ENCODE measurements around the gene PSME3IP1.
"Not testable (repeated sequence)": the region's sequence is repeated elsewhere in the genome, so short reads cannot be mapped to it uniquely, and the experiment has no call there.

Gene PSME3IP1

DNA sequence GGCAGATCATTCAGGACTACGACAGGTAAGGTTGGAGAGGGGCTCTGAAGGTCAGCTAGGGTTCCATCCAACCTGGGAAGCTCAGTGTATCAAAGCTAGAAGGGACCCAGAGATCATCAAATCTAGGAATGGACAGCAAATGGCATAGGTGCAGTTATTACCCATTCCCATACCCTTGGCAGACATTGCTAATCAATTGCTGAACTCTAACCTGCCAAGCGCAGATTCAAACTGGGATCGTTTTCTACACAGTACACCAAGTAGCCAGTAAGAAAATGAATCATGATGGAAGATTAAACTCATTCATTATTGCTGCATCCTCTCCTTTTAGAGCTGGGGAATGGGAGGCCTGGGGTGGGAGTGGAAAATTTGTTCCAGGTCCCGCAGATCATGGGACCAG is 59.9 kb downstream of the PSME3IP1 start:
- no peak for DNase-seq (ENCODE audit: low read depth, low spot score)

DNA sequence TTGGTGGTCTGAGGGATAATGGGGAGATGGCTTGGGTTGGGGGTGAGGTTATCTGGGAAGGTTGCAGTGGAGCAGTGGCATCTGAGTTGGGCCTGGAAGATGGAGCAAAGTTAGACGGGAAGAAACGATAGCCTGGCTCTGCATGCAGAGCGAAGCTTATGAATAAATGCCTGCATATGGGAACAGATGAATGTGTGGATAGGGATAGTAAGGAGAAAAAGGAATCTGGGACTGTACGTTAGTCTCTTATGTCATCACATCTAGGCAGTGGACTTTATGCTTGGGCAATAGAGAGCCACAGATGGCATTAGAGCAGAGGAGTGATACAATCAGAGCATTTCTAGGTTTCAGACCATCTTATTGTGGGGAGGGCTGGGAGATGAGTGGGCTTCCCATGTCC is 60.5 kb downstream of the PSME3IP1 start:
- no peak for DNase-seq (ENCODE audit: low read depth, low spot score)

DNA sequence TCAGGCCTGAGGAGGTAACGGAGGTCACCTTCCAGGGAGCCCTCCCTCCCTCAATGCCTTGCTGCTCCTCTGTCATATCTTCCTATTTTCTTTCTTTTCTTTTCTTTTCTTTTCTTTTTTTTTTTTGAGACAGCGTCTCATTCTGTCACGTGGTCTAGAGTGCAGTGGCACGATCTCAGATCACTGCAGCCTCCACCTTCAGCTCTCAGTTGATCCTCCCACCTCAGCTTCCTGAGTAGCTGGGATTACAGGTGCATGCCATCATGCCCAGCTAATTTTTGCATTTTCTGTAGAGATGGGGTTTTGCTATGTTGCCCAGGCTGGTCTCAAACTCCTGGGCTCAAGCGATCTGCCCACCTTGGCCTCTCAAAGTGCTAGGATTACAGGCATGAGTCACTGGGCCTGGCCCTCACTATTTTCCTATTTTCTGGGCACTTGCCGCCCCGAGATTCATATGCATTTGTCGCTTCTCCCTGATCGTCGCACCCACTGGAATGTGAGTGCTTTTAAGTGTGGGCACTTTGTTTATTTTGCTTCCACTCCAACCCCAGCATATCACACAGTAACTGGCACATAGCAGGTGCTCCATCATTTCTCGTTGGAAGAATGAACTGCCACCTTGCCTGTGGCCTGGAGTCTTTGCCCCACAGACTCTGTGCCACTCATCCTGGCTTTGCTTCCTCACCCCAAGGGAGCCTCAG is 61.7 kb downstream of the PSME3IP1 start:
- DNase-seq (ENCODE audit: low read depth, low spot score): no peak

DNA sequence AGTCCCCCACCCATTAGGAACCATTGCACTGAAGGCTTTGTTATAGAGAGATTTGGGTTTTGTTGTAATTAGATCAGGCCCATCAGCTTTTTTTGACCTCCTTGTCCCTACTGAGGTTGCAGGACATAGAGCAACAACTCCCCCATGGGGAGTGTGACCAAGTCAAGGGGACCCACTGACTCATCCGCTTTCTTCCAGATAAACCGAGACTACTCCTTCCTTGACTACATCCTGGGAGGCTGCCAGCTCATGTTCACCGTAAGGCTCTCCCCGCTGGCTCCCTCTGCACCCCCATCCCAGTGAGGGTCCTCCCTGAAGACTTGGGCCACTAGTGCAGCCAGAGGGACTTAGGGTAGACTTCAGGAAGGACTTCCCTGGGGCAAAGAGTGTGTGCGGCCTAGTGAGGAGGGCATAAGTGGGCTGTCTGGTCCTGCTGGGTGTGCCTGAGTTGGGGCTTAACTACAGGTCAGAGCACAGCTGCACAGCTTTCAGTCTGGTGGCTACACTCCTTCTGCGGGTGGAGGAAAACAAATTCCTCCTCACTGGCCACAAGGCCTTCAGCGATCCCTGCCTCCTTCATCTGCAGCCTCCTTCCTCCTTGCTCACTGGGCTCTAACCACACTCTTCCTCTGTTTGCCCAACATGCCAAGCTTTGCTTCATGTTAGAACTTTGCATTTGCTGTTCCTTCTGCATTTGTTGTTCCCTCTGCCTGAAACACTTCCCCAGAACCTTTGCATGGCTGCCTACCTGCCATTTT is 62.4 kb downstream of the PSME3IP1 start:
- no peak for DNase-seq (ENCODE audit: low read depth, low spot score)

DNA sequence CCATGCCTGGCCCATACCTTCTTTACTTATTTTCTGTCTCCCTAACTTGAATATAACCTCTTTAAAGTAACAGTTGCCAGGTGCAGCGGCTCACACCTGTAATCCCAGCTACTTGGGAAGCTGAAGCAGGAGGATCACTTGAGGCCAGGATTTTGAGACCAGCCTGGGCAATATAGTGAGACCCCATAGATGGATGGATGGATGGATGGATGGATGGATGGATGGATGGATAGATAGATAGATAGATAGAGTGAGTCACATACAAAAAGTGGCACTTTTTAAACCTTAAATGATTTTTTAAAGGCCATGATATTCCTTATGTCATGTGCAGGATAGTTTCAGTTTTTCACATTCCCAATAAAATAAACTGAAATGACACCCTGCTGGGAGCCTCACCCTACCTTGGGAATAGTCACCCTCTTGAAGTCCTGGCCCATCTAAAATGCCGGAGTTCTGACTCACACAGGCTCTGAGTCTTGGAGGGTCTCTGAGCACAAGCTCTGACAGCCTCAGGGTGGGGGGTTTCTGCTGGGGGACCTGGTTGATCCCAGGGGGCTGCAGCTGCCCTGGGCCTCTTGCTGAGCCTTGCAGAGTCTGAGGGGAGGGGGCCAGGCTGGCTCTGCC is 67.3 kb downstream of the PSME3IP1 start:
- DNase-seq (ENCODE audit: low read depth, low spot score): no peak

DNA sequence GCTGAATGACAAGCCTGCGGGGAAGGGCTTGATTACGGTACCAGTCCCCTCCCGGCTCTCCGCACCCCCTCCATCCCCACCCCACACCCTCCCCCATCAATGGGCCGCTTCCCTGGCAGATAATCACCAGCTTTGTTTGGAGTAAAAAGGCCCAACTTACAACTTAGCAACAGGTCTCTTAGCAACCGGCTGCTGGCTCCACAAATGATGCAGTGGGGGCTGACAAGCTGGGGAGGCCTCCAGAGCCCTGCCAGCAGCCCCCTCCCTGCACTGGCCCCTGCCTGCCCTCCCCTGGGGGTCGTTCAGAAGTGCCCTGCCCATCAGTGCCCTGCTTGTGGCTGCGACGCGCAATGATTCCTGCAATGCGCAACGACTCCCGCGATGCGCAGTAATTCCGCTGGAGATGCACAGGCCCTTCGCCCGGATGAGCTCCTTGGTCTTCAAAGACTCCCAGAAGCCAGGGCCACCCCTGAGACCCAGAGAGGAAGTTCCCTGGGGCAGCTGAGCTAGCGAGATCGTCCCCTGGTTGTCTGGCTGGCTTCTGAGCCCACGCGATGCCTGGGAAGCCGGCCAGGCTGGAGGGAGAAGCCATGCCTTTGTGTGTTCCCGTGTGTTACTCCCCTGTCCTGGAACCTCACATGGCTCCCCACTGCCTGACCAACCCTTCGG is 70.2 kb downstream of the PSME3IP1 start:
- DNase-seq (ENCODE audit: low read depth, low spot score): no peak

DNA sequence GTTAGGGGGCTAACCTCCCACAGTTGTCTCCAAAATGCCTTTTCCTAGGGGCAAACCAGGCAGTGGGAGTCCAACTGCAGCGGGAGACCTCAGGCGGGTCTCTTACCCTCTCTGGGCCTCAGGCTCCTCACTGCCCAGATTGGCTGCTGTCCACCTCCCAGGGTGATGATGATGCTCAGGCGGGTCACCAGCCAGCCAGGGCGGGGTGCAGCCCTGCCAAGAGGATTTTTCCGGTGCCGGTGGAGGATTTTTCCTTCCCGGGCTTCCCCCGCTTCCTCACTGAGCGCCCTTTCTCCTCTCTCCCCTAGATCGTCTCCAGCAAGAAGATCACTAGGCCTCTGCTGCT is 70.7 kb downstream of the PSME3IP1 start:
- no peak for DNase-seq (ENCODE audit: low read depth, low spot score)

DNA sequence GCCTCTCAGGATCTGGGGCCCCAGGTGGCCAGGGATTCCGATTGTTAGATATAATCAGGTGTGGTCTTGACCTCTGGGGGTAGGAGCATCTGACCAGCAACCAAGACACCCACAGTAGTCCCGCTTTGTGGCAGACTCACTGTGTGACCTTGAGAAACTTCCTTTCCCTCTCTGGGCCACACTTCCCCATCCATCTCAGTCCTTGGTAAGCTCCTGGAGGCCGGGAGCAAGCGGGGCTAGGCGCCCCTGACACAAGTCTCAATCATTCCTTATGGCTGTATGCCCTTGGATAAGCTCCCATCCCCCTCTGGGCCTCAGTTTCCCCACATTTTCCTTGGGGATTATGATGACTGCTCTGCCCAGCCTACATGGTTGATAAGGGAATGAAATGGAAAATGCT is 72.2 kb downstream of the PSME3IP1 start:
- no peak for DNase-seq (ENCODE audit: low read depth, low spot score)

DNA sequence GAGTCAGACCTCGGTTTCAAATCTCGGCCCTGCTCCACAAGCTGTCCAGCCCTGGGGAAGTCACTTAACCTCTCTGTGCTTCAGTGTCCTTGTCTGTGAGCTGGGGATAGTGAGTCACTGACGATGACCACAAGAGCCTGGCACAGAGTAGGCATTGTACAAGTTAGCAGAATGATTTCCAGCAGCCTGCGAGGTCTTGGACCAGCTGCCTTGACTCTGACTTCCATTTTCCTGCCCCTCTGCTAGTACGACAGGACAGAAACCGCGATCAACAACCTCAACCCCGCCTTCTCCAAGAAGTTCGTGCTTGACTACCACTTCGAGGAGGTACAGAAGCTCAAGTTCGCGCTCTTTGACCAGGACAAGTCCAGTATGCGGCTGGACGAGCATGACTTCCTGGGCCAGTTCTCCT is 72.8 kb downstream of the PSME3IP1 start:
- no peak for DNase-seq (ENCODE audit: low read depth, low spot score)

DNA sequence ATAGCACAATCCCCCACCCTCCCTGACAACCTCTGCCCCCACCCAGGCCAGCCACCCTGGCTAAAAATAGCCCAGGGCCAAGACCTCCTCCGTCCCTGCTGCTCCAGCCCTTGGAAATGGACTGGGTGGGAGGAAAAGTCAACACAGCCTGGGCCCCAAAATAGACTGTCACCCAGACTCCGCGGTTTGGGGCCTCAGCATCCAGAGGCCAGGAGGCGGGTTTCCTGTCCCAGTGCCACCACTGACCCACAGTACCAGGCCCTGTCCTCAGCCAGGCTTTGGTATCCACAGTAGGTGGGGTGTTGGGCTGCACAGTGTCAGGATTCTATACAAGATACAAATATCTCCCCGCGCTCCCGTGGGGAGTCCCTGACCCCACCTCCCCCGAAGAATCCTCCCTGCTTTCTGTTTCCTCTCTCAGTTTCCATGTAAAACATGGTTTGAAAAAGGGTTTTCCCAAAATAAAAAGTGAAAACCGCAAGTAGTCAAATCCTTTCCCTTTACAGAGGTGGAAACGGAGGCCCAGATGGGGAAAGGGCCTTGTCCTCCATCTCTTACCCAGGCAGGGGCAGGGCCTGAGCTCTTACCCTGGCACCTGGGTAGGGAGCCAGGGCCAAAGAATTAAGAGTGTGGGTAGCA is 73.3 kb downstream of the PSME3IP1 start:
- no peak for DNase-seq (ENCODE audit: low read depth, low spot score)

DNA sequence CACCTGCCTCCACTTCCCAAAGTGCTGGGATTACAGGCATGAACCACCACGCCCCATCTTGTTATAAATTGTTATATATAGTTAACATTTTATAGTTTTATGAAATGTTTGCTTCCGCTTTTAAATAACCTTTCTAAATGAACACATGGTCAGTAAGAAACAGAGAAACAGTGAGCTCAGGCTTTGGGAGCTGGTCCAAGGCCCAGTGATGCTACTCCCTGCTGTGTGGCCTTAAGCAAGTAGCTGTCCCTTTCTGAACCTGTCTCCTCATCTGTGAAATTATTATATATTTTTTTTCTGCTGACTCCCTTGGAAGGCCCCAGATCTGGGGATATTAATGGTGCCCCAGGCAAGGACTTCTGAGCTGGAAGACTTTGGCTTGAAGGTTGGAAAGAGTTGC is 74.4 kb downstream of the PSME3IP1 start:
- no peak for DNase-seq (ENCODE audit: low read depth, low spot score)

DNA sequence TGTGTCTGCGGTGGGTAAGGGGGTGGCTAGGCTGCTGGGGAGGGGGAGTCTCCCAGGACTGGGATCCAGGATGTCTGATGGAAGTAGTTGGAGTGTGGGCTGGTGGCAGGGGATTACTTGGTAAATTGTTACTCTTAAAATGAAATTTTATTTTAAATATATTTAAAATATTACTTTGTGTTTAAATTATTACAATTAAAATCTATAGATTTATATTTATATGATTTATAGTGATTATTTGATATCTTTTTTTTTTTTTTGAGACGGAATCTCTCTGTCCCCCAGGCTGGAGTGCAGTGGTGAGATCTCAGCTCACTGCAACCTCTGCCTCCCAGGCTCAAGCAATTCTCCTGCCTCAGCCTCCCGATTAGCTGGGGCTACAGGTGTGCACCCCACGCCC is 74.9 kb downstream of the PSME3IP1 start:
- DNase-seq (ENCODE audit: low read depth, low spot score): no peak

DNA sequence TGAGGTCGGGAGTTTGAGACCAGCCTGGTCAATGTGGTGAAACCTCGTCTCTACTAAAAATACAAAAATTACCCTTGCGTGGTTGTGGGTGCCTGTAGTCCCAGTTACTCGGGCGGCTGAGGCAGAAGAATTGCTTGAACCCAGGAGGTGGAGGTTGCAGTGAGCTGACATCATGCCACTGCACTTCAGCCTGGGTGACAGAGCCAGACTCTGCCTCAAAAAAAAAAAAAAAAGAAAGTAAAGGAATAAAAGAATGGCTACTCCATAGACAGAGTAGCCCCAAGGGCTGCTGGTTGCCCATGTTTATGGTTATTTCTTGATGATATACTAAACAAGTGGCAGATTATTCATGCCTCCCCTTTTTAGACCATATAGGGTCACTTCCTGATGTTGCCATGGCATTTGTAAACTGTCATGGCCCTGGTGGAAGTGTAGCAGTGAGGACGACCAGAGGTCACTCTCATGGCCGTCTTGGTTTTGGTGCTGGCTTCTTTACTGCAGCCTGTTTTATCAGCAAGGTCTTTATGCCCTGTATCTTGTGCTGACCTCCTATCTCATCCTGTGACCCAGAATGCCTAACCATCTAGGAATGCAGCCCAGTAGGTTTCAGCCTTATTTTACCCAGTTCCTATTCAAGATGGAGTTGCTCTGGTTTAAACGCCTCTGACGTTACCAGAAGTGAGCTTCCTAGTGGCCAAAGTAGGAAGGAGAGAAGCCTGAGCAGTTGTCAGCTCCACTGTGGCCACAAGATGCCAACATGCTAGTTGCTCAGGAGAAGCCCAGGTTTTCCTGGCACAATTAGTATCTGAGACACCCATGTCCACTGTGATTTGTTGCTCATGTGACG is 76.4 kb downstream of the PSME3IP1 start:
- not testable (repeated sequence) for DNase-seq (ENCODE audit: low read depth, low spot score)

DNA sequence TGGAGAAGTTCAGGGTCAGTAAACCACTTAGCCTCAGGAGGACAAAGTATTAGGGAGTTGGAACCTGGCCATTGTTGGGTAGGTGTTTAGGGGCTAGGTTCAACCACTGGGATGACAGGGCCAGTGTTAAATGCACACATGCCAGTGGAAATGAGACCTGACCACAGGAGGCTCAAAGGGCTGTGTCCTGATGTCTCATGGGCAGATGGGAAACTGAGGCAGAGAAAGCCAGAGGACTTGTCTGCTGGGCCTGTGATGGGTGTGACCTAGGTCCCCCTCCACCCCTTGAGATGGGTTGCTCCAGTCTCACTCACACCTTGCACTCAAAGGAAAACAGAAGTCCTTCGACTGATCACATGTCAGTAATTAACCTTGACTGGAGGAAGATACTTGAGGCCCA is 77.4 kb downstream of the PSME3IP1 start:
- no peak for DNase-seq (ENCODE audit: low read depth, low spot score)

DNA sequence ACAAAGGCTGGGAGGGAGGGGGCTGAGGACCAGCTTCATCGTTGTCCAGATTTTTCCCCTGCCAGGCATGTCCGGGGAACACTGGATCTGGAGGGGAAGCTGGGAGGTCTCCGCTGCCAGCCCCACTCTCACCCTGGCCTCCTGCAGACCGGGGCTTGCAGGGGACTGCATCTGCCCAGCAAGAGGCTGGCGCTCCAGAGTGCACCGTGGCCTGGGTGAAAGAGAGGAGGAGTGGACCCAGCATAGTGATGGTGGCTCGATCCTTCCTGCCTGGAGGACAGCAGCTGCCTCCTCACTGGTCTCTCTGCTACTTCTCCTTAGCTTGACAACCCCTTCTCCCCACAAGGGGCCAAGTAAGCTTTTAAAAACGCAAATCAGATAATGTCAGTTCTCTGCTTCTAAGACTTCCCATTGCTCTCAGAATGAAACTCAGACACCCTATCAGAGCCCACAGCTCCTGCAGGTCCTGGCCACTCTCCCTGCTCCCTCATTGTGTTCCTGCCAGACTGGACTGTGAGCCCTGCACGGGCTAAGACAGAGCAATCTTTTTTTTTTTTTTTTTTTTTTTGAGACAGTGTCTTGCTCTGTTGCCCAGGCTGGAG is 78.4 kb downstream of the PSME3IP1 start:
- DNase-seq (ENCODE audit: low read depth, low spot score): no peak

DNA sequence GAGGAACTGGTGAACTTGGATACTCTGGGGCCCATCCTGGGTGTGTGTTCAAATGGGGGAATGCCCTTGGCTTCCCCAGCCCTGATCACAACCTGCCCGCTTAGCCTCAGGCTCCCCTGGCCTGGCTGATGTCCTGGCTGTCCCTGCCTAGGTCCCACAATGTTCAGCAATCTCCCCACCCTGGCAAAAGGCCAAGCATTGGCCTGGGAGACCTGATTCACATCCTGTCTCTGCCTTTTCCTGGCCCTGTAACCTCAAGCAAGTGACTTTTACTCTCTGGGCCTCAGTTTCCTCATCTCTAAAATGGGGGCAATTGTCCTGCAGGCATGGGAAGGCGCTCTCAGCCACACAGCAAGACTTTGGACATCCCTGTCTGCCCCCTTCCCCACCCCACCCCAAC is 79.1 kb downstream of the PSME3IP1 start:
- DNase-seq (ENCODE audit: low read depth, low spot score): no peak

DNA sequence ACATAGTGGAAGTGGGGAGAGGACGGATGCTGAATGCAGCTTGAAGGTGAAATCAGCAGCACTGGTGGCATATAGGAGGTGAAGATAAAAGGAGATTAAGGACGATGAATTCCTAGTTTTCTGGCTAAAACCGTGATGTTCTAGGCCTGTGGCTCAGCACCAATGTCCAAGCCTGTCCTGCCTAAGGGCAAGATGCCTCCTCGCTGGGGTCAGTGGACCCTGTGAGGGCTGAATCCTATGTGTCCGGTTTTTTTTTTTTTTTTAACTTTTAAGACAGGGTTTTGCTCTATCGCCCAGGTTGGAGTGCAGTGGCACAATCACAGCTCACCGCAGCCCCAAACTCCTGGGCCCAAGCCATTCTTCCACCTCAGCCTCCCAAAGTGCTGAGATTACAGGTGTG is 80.7 kb downstream of the PSME3IP1 start:
- DNase-seq (ENCODE audit: low read depth, low spot score): no peak

DNA sequence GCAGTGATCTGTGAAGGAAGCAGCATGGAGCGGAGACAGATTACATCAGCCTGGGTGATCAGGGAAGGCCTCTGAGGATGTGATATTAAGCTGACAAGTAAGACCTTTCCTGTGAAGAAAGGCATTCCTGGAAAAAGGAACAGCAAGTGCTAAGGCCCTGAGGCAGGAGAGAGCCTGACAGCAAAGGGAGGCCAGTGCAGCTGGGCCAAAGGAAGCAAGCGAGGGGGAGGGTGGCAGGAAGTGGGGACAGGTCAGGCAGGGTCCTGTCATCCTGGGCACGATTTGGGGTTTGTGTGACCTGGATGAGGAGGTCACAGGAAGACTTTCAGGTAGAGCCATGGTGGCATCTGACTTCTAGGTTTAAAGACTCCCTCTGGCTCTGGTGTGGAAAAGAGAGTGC is 81.1 kb downstream of the PSME3IP1 start:
- no peak for DNase-seq (ENCODE audit: low read depth, low spot score)

DNA sequence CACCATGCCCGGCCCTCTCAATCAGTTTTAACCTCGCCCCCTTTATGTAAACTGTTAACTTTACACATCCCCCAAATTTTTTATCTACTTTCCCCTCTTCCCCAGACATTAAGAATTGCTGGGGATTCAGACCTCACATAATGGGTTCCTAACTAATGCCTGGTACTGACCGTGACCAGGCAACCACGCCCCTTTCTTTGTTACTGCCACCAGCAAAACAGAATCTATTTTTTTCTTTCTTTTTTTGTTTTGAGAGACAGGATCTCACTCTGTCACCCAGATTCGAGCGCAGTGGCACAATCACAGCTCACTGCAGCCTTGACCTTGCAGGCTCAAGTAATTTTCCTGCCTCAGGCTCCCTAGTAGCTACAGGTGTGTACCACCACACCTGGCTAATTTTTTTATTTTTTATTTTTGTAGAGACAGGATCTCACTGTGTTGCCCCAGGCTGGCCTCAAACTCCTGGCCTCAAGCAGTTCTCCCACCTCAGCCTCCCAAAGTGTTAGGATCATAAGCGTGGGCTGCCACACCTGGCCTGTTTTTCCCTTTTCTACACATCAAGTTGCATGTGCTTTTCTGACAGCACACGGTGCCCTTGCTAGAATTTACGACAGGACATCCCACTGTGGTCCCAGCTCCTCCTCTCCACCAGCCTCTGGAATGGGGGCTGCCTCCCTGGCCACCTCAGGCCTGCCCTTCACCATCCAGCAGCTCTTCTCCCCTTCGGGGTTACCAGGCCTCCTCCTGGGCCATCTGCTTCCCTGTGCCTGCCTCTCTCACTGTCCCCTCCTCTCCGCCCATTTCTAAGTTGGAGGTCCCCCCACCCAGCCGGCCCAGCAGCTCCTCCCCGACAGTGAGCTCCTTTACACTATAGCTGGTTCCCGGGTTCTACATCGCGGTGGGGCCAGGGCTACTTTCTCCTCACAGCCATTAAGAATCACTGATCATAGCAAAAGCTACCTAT is 82.7 kb downstream of the PSME3IP1 start:
- DNase-seq (ENCODE audit: low read depth, low spot score): no peak
